ENCODE data around the gene STK4. TPM values are rescaled to one million over a fixed set of nuclear protein-coding genes. Genes with fewer than 3 reads are reported as not detected.

Gene STK4

Small RNA genes lying within 50 kb of the gene (small RNA-seq; reads per million reads assigned to genes)
- not detected for gene RF00019 (ENCODE audit: insufficient read depth)

Data from neuronal stem cell (in vitro differentiated cells).